HCT116 (cell line): Measurements from ENCODE around the gene PPM1J. TPM values are rescaled to one million over a fixed set of nuclear protein-coding genes. Genes with fewer than 3 reads are reported as not detected.

Experiments used
- ATAC-seq: fragments of 200-7000 bp; cut with Tn5 transposase; 2 replicates; pipeline ENCODE4 v1.9.1; 2020; ENCODE audit warnings: mild to moderate bottlenecking, moderate library complexity
- BruUV-seq: library from RNA; stranded (reverse); fragments of 400-500 nt; replicated peaks from 2 replicates; lab custom pipeline; 2021; lab: Mats Ljungman, UMichigan
- CTCF ChIA-PET: fragments of 300-600 bp; sonication (Branson Sonifier 250); formaldehyde crosslinking; loops from one replicate; lab custom pipeline; 2021; ENCODE audit warnings: antibody characterized with exemption; lab: Charles Lee
- POLR2A ChIA-PET: fragments of 300-600, 350-600 bp; sonication (Branson Sonifier 250); formaldehyde crosslinking; loops from one replicate; lab custom pipeline; 2021; ENCODE audit warnings: antibody characterized with exemption; lab: Charles Lee
- RAD21 ChIA-PET, 2 experiments: fragments of 300-600 bp; sonication (Branson Sonifier 250); formaldehyde crosslinking; loops; one replicate each; lab custom pipeline; 2023; ENCODE audit warnings: low total read pairs in 2 of 2; ENCODE audit not compliant: uncharacterized antibody in 2 of 2, unreplicated experiment in 2 of 2, low non-redundant PET in 1 of 2; lab: Charles Lee
- DNase-seq: peaks from one replicate; pipeline ENCODE4 v3.0.0-alpha.2; 2010; ENCODE audit warnings: low read depth, low spot score
- H2AFZ ChIP-seq: fragments of 200-600 bp; shearing (Covaris generic), sonication (generic); 2 replicates; pipeline ENCODE4 v1.6.1; 2017; ENCODE audit warnings: low read depth, mixed run types, mixed read lengths, antibody characterized with exemption, low read length; ENCODE audit not compliant: poor library complexity, severe bottlenecking
- H3K27ac ChIP-seq: 2 replicates; pipeline ENCODE4 v1.5.1; 2012; ENCODE audit warnings: low read depth, low read length
- H3K27me3 ChIP-seq: fragments of 200-600 bp; sonication (generic); 2 replicates; pipeline ENCODE4 v1.6.1; 2016; ENCODE audit warnings: mixed run types, low read length, mixed read lengths; ENCODE audit not compliant: insufficient read depth
- H3K36me3 ChIP-seq, 2 experiments: fragments of 200-500 bp in 1 of 2; fragments of 200-600 bp in 1 of 2; sonication (Bioruptor generic) in 1 of 2; sonication (generic) in 1 of 2; 2 replicates each; pipeline versions ENCODE4 v1.5.1 to v1.6.1; 2014 to 2016; ENCODE audit warnings: low read length in 2 of 2, inconsistent platforms in 1 of 2, mixed read lengths in 1 of 2, mixed run types in 1 of 2; ENCODE audit not compliant: insufficient read depth in 2 of 2, control insufficient read depth in 1 of 2
- H3K4me1 ChIP-seq, 2 experiments: fragments of 200-600 bp in 1 of 2; sonication (generic) in 1 of 2; 2 replicates each; pipeline versions ENCODE4 v1.5.1 to v1.6.1; 2012 to 2017; ENCODE audit warnings: low read length in 2 of 2, inconsistent platforms in 1 of 2, mild to moderate bottlenecking in 1 of 2, mixed read lengths in 1 of 2, mixed run types in 1 of 2, moderate library complexity in 1 of 2; ENCODE audit not compliant: insufficient read depth in 2 of 2, control insufficient read depth in 1 of 2
- H3K4me2 ChIP-seq: fragments of 200-600 bp; sonication (generic); 2 replicates; pipeline ENCODE4 v1.6.1; 2017; ENCODE audit warnings: mixed run types, low read length, mixed read lengths
- H3K4me3 ChIP-seq, 2 experiments: fragments of 200-600 bp in 1 of 2; sonication (generic) in 1 of 2; replicated peaks in 1 of 2; 2 replicates each; pipeline ENCODE4 v1.5.1; 2011 to 2016; ENCODE audit warnings: low read length in 2 of 2, control low read depth in 1 of 2, low read depth in 1 of 2, mild to moderate bottlenecking in 1 of 2, mixed read lengths in 1 of 2, mixed run types in 1 of 2
- H3K79me2 ChIP-seq: fragments of 200-600 bp; sonication (generic); 2 replicates; pipeline ENCODE4 v1.6.1; 2017; ENCODE audit warnings: mild to moderate bottlenecking, mixed run types, low read length, moderate library complexity, mixed read lengths; ENCODE audit not compliant: insufficient read depth
- H3K9ac ChIP-seq: fragments of 200-600 bp; sonication (generic); 2 replicates; pipeline ENCODE4 v1.6.1; 2016; ENCODE audit warnings: low read length, mixed read lengths
- H3K9me2 ChIP-seq: fragments of 200-600 bp; sonication (generic), shearing (Covaris generic); 2 replicates; pipeline ENCODE4 v1.6.1; 2017; ENCODE audit warnings: mixed run types, mild to moderate bottlenecking, moderate library complexity; ENCODE audit not compliant: insufficient read depth
- H3K9me3 ChIP-seq, 2 experiments: fragments of 200-500 bp in 1 of 2; fragments of 200-600 bp in 1 of 2; sonication (Bioruptor generic) in 1 of 2; sonication (generic) in 1 of 2; 2 replicates each; pipeline ENCODE4 v1.6.1; 2014 to 2017; ENCODE audit warnings: low read length in 2 of 2, mixed read lengths in 2 of 2, inconsistent platforms in 1 of 2, low read depth in 1 of 2, mild to moderate bottlenecking in 1 of 2, mixed run types in 1 of 2, moderate library complexity in 1 of 2; ENCODE audit not compliant: control insufficient read depth in 1 of 2, insufficient read depth in 1 of 2
- H4K20me1 ChIP-seq: fragments of 200-600 bp; sonication (generic), shearing (Covaris generic); 2 replicates; pipeline ENCODE4 v1.6.1; 2017; ENCODE audit warnings: mixed run types, mild to moderate bottlenecking, moderate library complexity; ENCODE audit not compliant: insufficient read depth
- EZH2 ChIP-seq: fragments of 200-600 bp; sonication (generic); IDR thresholded peaks from 2 replicates; pipeline ENCODE4 v1.6.1; 2017; ENCODE audit warnings: antibody characterized with exemption, mixed run types
- EZH2phosphoT487 ChIP-seq: fragments of 200-600 bp; IDR thresholded peaks from 2 replicates; pipeline ENCODE4 v1.6.1; 2018; ENCODE audit warnings: antibody characterized with exemption, borderline replicate concordance
- POLR2A ChIP-seq: IDR thresholded peaks from 2 replicates; pipeline ENCODE4 v1.7.0; 2011; ENCODE audit warnings: borderline replicate concordance; ENCODE audit not compliant: insufficient read depth, insufficient read length; ENCODE audit errors: extremely low read depth
- POLR2AphosphoS5 ChIP-seq: IDR thresholded peaks from 2 replicates; pipeline ENCODE4 v1.6.1; 2011; ENCODE audit warnings: mild to moderate bottlenecking, low read depth, low read length, moderate library complexity
- RAD21 ChIP-seq: IDR thresholded peaks from 2 replicates; pipeline ENCODE4 v1.6.1; 2012; ENCODE audit warnings: low read depth, mild to moderate bottlenecking
- SIN3A ChIP-seq: IDR thresholded peaks from 2 replicates; pipeline ENCODE4 v1.6.1; 2012; ENCODE audit warnings: low read depth
- SRF ChIP-seq: IDR thresholded peaks from 2 replicates; pipeline ENCODE4 v1.6.1; 2012; ENCODE audit warnings: low read depth
- TCF7L2 ChIP-seq: IDR thresholded peaks from 2 replicates; pipeline ENCODE4 v1.7.0; 2011; ENCODE audit warnings: borderline replicate concordance, inconsistent platforms; ENCODE audit not compliant: insufficient read depth, insufficient read length; ENCODE audit errors: extremely low read depth
- YY1 ChIP-seq: IDR thresholded peaks from 2 replicates; pipeline ENCODE4 v1.6.1; 2011; ENCODE audit warnings: low read length, low read depth, moderate library complexity, mild to moderate bottlenecking; ENCODE audit not compliant: insufficient replicate concordance; ENCODE audit errors: extremely low read depth
- ZFX ChIP-seq: fragments of 450-650 bp; IDR thresholded peaks from 2 replicates; pipeline ENCODE4 v1.6.1; 2017
- ZNF274 ChIP-seq: fragments of 200-500 bp; sonication (Bioruptor generic); IDR thresholded peaks from 2 replicates; pipeline ENCODE4 v1.6.1; 2014; ENCODE audit warnings: mild to moderate bottlenecking, low read depth, low read length, inconsistent platforms
- intact Hi-C: fragments of 100-400 bp; cut with micrococcal nuclease; formaldehyde crosslinking; loops from 2 replicates; pipeline ENCODE4 v1.10.0; 2022
- total RNA-seq: library from RNA; stranded (reverse); gene quantifications from one replicate; pipeline ENCODE4 v1.2.1, GENCODE V29; 2021; ENCODE audit not compliant: unreplicated experiment
- TF ChIP-seq, protein P1 (sequence below): IDR thresholded peaks from 2 replicates; pipeline ENCODE4 v1.6.1; 2012; ENCODE audit warnings: low read depth

PPM1J gene
- total RNA-seq, 1 experiment from 2014 or later = 7.5 TPM

DNA sequence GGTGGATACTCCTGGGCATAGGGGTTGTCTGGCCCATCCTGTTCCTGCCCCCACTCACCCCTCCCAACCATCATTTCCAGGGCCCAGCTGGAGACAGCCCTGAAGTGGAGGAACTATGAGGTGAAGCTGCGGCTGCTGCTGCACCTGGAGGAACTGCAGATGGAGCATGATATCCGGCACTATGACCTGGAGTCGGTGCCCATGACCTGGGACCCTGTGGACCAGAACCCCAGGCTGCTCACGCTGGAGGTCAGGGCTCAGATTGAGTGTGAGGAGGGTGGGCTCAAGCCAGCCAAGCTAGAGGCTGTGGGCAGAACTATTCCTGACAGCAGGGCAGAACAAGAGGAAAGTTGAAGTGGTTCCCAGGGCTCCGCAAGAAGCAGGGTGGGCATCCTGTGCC, 22.5 kb downstream of the PPM1J start:
- POLR2A ChIA-PET = no interaction called here
- TF ChIP-seq POLR2A (no peak), EZH2 (no peak), YY1 (no peak)
- TF ChIP-seq, protein P1, sequence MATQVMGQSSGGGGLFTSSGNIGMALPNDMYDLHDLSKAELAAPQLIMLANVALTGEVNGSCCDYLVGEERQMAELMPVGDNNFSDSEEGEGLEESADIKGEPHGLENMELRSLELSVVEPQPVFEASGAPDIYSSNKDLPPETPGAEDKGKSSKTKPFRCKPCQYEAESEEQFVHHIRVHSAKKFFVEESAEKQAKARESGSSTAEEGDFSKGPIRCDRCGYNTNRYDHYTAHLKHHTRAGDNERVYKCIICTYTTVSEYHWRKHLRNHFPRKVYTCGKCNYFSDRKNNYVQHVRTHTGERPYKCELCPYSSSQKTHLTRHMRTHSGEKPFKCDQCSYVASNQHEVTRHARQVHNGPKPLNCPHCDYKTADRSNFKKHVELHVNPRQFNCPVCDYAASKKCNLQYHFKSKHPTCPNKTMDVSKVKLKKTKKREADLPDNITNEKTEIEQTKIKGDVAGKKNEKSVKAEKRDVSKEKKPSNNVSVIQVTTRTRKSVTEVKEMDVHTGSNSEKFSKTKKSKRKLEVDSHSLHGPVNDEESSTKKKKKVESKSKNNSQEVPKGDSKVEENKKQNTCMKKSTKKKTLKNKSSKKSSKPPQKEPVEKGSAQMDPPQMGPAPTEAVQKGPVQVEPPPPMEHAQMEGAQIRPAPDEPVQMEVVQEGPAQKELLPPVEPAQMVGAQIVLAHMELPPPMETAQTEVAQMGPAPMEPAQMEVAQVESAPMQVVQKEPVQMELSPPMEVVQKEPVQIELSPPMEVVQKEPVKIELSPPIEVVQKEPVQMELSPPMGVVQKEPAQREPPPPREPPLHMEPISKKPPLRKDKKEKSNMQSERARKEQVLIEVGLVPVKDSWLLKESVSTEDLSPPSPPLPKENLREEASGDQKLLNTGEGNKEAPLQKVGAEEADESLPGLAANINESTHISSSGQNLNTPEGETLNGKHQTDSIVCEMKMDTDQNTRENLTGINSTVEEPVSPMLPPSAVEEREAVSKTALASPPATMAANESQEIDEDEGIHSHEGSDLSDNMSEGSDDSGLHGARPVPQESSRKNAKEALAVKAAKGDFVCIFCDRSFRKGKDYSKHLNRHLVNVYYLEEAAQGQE = no peak
- TF ChIP-seq, all 23 proteins: peak for 0
- no peaks in the 10 kb centered on the region for H3K9me3 ChIP-seq
- no TSS peak for BruUV-seq
- no peaks in the 10 kb centered on the region for H3K79me2 ChIP-seq
- no peak for DNase-seq
- no peak overlapping the region for H3K27ac ChIP-seq
- intact Hi-C loops = no loop called here
- no peaks in the 10 kb centered on the region for H3K9me2 ChIP-seq
- ATAC-seq = no peak
- H3K4me3 ChIP-seq = no peak overlapping the region
- no peak overlapping the region for H2AFZ ChIP-seq
- no peaks in the 10 kb centered on the region for H3K4me1 ChIP-seq
- H3K4me2 ChIP-seq = no peak overlapping the region
- no peak overlapping the region for H3K9ac ChIP-seq
- ChIA-PET RAD21 (no interaction called here), CTCF (no interaction called here)
- peaks cover 13 to 25% of the 10 kb centered on the region in 2 experiments; a peak in 3 of 4 replicates for H3K36me3 ChIP-seq
- H3K27me3 ChIP-seq = no peaks in the 10 kb centered on the region
- no peaks in the 10 kb centered on the region for H4K20me1 ChIP-seq

DNA sequence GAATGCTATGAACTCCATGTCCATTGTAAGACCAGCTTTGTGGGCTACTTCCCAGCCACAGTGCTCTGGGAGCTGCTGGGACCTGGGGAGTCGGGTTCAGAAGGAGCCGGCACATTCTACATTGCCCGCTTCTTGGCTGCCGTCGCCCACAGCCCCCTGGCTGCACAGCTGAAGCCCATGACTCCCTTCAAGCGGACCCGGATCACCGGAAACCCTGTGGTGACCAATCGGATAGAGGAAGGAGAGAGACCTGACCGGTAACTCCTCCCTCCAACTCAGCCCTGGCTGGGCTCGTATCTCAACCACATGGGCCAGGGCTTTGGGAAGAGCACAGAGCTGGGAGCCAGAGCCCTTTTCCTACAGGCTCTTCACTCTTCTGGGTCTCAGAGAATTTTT, 25.3 kb downstream of the PPM1J start:
- ATAC-seq = no peak
- intact Hi-C loops = no loop called here
- peaks cover 13 to 21% of the 10 kb centered on the region in 2 experiments; a peak in 3 of 4 replicates for H3K36me3 ChIP-seq
- TF ChIP-seq ZNF274 (no peak), RAD21 (no peak), SIN3A (no peak), SRF (no peak), ZFX (no peak), EZH2phosphoT487 (no peak), POLR2AphosphoS5 (no peak), POLR2A (no peak), TCF7L2 (no peak)
- TF ChIP-seq, protein P1 = no peak

More for the DNA sequence above, 25.3 kb downstream of the PPM1J start:
- H3K27me3 ChIP-seq = no peaks in the 10 kb centered on the region
- ChIA-PET POLR2A (no interaction called here), CTCF (no interaction called here), RAD21 (no interaction called here)
- no peak overlapping the region for H3K9ac ChIP-seq
- no peaks in the 10 kb centered on the region; a peak in 1 of 4 replicates for H3K4me1 ChIP-seq
- H3K4me2 ChIP-seq = no peak overlapping the region
- no peaks in the 10 kb centered on the region for H4K20me1 ChIP-seq
- no peak overlapping the region for H3K27ac ChIP-seq
- H3K9me3 ChIP-seq = no peaks in the 10 kb centered on the region
- no peak overlapping the region for H2AFZ ChIP-seq
- H3K79me2 ChIP-seq = 0 out of 2 replicates have a peak, but pooled peaks cover 7% of the 10 kb centered on the region
- H3K4me3 ChIP-seq = no peak overlapping the region
- no peak for DNase-seq
- H3K9me2 ChIP-seq = no peaks in the 10 kb centered on the region
- BruUV-seq = TSS peak; percentile 36
